ENCODE data around the gene FCHSD1. TPM values are rescaled to one million over a fixed set of nuclear protein-coding genes. Genes with fewer than 3 reads are reported as not detected.

The FCHSD1 gene
- total RNA-seq, 2 experiments from 2014 or later = 69.8 to 71.8 TPM

GRCh38 chr5:141685591-141685990, 34.4 kb upstream of the FCHSD1 start:
- ChIA-PET CTCF (interaction anchor here (1.3 to 1.5 kb wide), 2 partner anchors 274 to 306 kb away, joined by 3 to 5 read pairs; no protein-coding TSS in a partner anchor), POLR2A (no interaction called here)
- H3K4me1 Mint-ChIP-seq = peaks cover 39% of the 10 kb centered on the region
- no peak overlapping the region for H3K27ac Mint-ChIP-seq
- H3K27me3 Mint-ChIP-seq = peaks cover 19% of the 10 kb centered on the region
- no peak for DNase-seq
- no peak overlapping the region for H3K4me3 Mint-ChIP-seq
- H3K36me3 Mint-ChIP-seq (ENCODE audit: low read depth) = no peaks in the 10 kb centered on the region
- H3K9me3 Mint-ChIP-seq = no peaks in the 10 kb centered on the region

GRCh38 chr5:141683596-141684141, 32.5 kb upstream of the FCHSD1 start:
- H3K27me3 Mint-ChIP-seq = peaks cover 10% of the 10 kb centered on the region
- H3K27ac Mint-ChIP-seq = peak overlapping the region; percentile 18
- CTCF ChIA-PET = interaction anchor here (0.5 to 3.7 kb wide), 18 partner anchors 9 to 465 kb away, joined by 3 to 55 read pairs (median 4); partner anchors contain the start of genes PCDH1 and RNF14
- no peak overlapping the region for H3K4me3 Mint-ChIP-seq
- no peaks in the 10 kb centered on the region for H3K9me3 Mint-ChIP-seq
- peaks cover 5% of the 10 kb centered on the region for H3K36me3 Mint-ChIP-seq (ENCODE audit: low read depth)
- DNase-seq = no peak
- peaks cover 42% of the 10 kb centered on the region for H3K4me1 Mint-ChIP-seq
- POLR2A ChIA-PET = interaction anchor here (0.9 to 3.6 kb wide), 8 partner anchors 8 to 333 kb away, joined by 4 to 15 read pairs (median 6); partner anchors contain the start of genes FCHSD1, HDAC3, RELL2 and RNF14

GRCh38 chr5:141681695-141682641, 30.8 kb upstream of the FCHSD1 start, which contains the start of gene ARAP3:
ARAP3 (minus strand) TSS chr5:141682230; CDS start chr5:141680486, 1,744 bp downstream.
- H3K4me3 Mint-ChIP-seq = peak within 1 kb of the TSS; percentile 79
- POLR2A ChIA-PET = interaction anchor here (1.0 to 3.6 kb wide), 6 partner anchors 10 to 335 kb away, joined by 3 to 15 read pairs (median 6); partner anchors contain the start of gene FCHSD1
- peaks cover 5% of the 10 kb centered on the region for H3K27me3 Mint-ChIP-seq

GRCh38 chr5:141681295-141681694, 30.1 kb upstream of the FCHSD1 start:
- CTCF ChIA-PET = interaction anchor here (3.2 to 3.7 kb wide), 2 partner anchors 11 to 279 kb away, joined by 23 to 55 read pairs; no protein-coding TSS in a partner anchor
- Mint-ChIP-seq H3K27me3 (peaks cover 5% of the 10 kb centered on the region), H3K27ac (peak overlapping the region; percentile 18)

More at GRCh38 chr5:141681695-141682641, 30.8 kb upstream of the FCHSD1 start, which contains the start of gene ARAP3:
- CTCF ChIA-PET = interaction anchor here (1.2 to 3.7 kb wide), 5 partner anchors 10 to 294 kb away, joined by 3 to 55 read pairs (median 5); no protein-coding TSS in a partner anchor
- H3K4me1 Mint-ChIP-seq = peaks cover 41% of the 10 kb centered on the region
- H3K27ac Mint-ChIP-seq = peak within 1 kb of the TSS; percentile 70
- peak; percentile 54 for DNase-seq
- peaks cover 5% of the 10 kb centered on the region for H3K36me3 Mint-ChIP-seq (ENCODE audit: low read depth)
- H3K9me3 Mint-ChIP-seq = no peaks in the 10 kb centered on the region

GRCh38 chr5:141680751-141681201, 29.6 kb upstream of the FCHSD1 start:
- POLR2A ChIA-PET = interaction anchor here (3.6 kb wide), 1 partner anchor 11 kb away, joined by 15 read pairs; no protein-coding TSS in a partner anchor
- peaks cover 40% of the 10 kb centered on the region for H3K4me1 Mint-ChIP-seq
- no peak for DNase-seq
- CTCF ChIA-PET = interaction anchor here (3.2 kb wide), 1 partner anchor 280 kb away, joined by 23 read pairs; no protein-coding TSS in a partner anchor
- peaks cover 5% of the 10 kb centered on the region for H3K27me3 Mint-ChIP-seq
- H3K27ac Mint-ChIP-seq = peak overlapping the region; percentile 11
- H3K4me3 Mint-ChIP-seq = peak overlapping the region; percentile 60
- H3K36me3 Mint-ChIP-seq (ENCODE audit: low read depth) = peaks cover 5% of the 10 kb centered on the region
- H3K9me3 Mint-ChIP-seq = no peaks in the 10 kb centered on the region

More at GRCh38 chr5:141681295-141681694, 30.1 kb upstream of the FCHSD1 start:
- H3K4me3 Mint-ChIP-seq = peak overlapping the region; percentile 60
- peaks cover 5% of the 10 kb centered on the region for H3K36me3 Mint-ChIP-seq (ENCODE audit: low read depth)
- no peaks in the 10 kb centered on the region for H3K9me3 Mint-ChIP-seq
- no peak for DNase-seq
- POLR2A ChIA-PET = interaction anchor here (1.4 to 3.6 kb wide), 2 partner anchors 11 to 12 kb away, joined by 3 to 15 read pairs; no protein-coding TSS in a partner anchor
- H3K4me1 Mint-ChIP-seq = peaks cover 41% of the 10 kb centered on the region

- CTCF ChIA-PET = no interaction called here
- POLR2A ChIA-PET = no interaction called here
These were observed 29.0 kb upstream of the FCHSD1 start for GRCh38 chr5:141680178-141680577.

GRCh38 chr5:141677415-141677814, 26.2 kb upstream of the FCHSD1 start:
- Mint-ChIP-seq H3K36me3 (ENCODE audit: low read depth) (peaks cover 5% of the 10 kb centered on the region), H3K4me3 (no peak overlapping the region), H3K27me3 (peaks cover 6% of the 10 kb centered on the region), H3K27ac (no peak overlapping the region), H3K4me1 (peaks cover 20% of the 10 kb centered on the region), H3K9me3 (no peaks in the 10 kb centered on the region)
- ChIA-PET CTCF (interaction anchor here (1.5 kb wide), 1 partner anchor 10 kb away, joined by 4 read pairs; no protein-coding TSS in a partner anchor), POLR2A (no interaction called here)
- no peak for DNase-seq

More at GRCh38 chr5:141680178-141680577, 29.0 kb upstream of the FCHSD1 start:
- no peak for DNase-seq
- Mint-ChIP-seq H3K4me1 (peaks cover 39% of the 10 kb centered on the region), H3K36me3 (ENCODE audit: low read depth) (peaks cover 5% of the 10 kb centered on the region), H3K27me3 (peaks cover 5% of the 10 kb centered on the region), H3K27ac (no peak overlapping the region), H3K4me3 (no peak overlapping the region), H3K9me3 (no peaks in the 10 kb centered on the region)

GRCh38 chr5:141675672-141676071, 24.5 kb upstream of the FCHSD1 start:
- peaks cover 6% of the 10 kb centered on the region for H3K27me3 Mint-ChIP-seq
- peaks cover 7% of the 10 kb centered on the region for H3K4me1 Mint-ChIP-seq
- CTCF ChIA-PET = interaction anchor here (0.8 to 1.0 kb wide), 2 partner anchors 11 kb away, joined by 3 to 5 read pairs; no protein-coding TSS in a partner anchor
- POLR2A ChIA-PET = interaction anchor here (1.5 kb wide), 1 partner anchor 10 kb away, joined by 3 read pairs; no protein-coding TSS in a partner anchor
- H3K9me3 Mint-ChIP-seq = no peaks in the 10 kb centered on the region
- DNase-seq = no peak
- peaks cover 5% of the 10 kb centered on the region for H3K36me3 Mint-ChIP-seq (ENCODE audit: low read depth)
- no peak overlapping the region for H3K27ac Mint-ChIP-seq
- no peak overlapping the region for H3K4me3 Mint-ChIP-seq

- POLR2A ChIA-PET = interaction anchor here (1.5 kb wide), 1 partner anchor 9 kb away, joined by 3 read pairs; no protein-coding TSS in a partner anchor
- DNase-seq = no peak
- peaks cover 4% of the 10 kb centered on the region for H3K4me1 Mint-ChIP-seq
- H3K4me3 Mint-ChIP-seq = no peak overlapping the region
- H3K27ac Mint-ChIP-seq = no peak overlapping the region
- H3K36me3 Mint-ChIP-seq (ENCODE audit: low read depth) = peaks cover 5% of the 10 kb centered on the region
- H3K9me3 Mint-ChIP-seq = no peaks in the 10 kb centered on the region
- CTCF ChIA-PET = interaction anchor here (0.8 to 1.3 kb wide), 2 partner anchors 10 kb away, joined by 3 read pairs; no protein-coding TSS in a partner anchor
- H3K27me3 Mint-ChIP-seq = peaks cover 6% of the 10 kb centered on the region
These were observed 23.5 kb upstream of the FCHSD1 start for GRCh38 chr5:141674747-141675146.

GRCh38 chr5:141672841-141673813, 21.9 kb upstream of the FCHSD1 start:
- no peaks in the 10 kb centered on the region for H3K36me3 Mint-ChIP-seq (ENCODE audit: low read depth)
- no peak overlapping the region for H3K4me3 Mint-ChIP-seq
- H3K27me3 Mint-ChIP-seq = peaks cover 2% of the 10 kb centered on the region
- POLR2A ChIA-PET = no interaction called here
- H3K27ac Mint-ChIP-seq = no peak overlapping the region
- CTCF ChIA-PET = interaction anchor here (0.6 to 12.1 kb wide), 3 partner anchors 8 to 206 kb away, joined by 3 to 67 read pairs (median 3); no protein-coding TSS in a partner anchor
- no peaks in the 10 kb centered on the region for H3K9me3 Mint-ChIP-seq
- no peak for DNase-seq
- H3K4me1 Mint-ChIP-seq = no peaks in the 10 kb centered on the region

- Mint-ChIP-seq H3K9me3 (no peaks in the 10 kb centered on the region), H3K4me3 (no peak overlapping the region), H3K27ac (no peak overlapping the region), H3K36me3 (ENCODE audit: low read depth) (no peaks in the 10 kb centered on the region), H3K27me3 (peaks cover 2% of the 10 kb centered on the region), H3K4me1 (no peaks in the 10 kb centered on the region)
- ChIA-PET POLR2A (interaction anchor here (2.0 to 3.1 kb wide), 2 partner anchors 11 to 251 kb away, joined by 5 to 13 read pairs; partner anchors contain the start of genes ARAP3 and DELE1), CTCF (interaction anchor here (0.6 to 12.1 kb wide), 2 partner anchors 20 to 207 kb away, joined by 3 to 67 read pairs; no protein-coding TSS in a partner anchor)
- DNase-seq = no peak
These were observed 21.0 kb upstream of the FCHSD1 start for GRCh38 chr5:141672071-141672840.

Measured in activated CD4-positive, alpha-beta memory T cell treated with anti-CD3 and anti-CD28 coated beads, Interleukin-2, amount 10 ng/mL, durations not matched to agents 7 days and 5 days (primary cell).